GM12878 (cell line): Measurements from ENCODE around the gene PDE9A. TPM values are rescaled to one million over a fixed set of nuclear protein-coding genes. Genes with fewer than 3 reads are reported as not detected.

ENCODE experiments used
- ATF3 ChIP-seq: IDR thresholded peaks from 2 replicates; pipeline ENCODE4 v1.6.1; 2011; ENCODE audit warnings: low read depth, mild to moderate bottlenecking, low read length, moderate library complexity, borderline replicate concordance; ENCODE audit errors: extremely low read depth
- BHLHE40 ChIP-seq, 2 experiments: fragments of 450-650 bp in 1 of 2; IDR thresholded peaks; 2 replicates each; pipeline ENCODE4 v1.6.1; 2011 to 2017; ENCODE audit warnings: low read depth in 2 of 2, borderline replicate concordance in 1 of 2, improper control_type of control experiment in 1 of 2, low read length in 1 of 2, mild to moderate bottlenecking in 1 of 2
- CEBPB ChIP-seq, 2 experiments: fragments of 150-350 bp in 1 of 2; IDR thresholded peaks; 2 replicates each; pipeline ENCODE4 v1.6.1; 2012 to 2014; ENCODE audit warnings: low read depth in 2 of 2, low read length in 2 of 2, borderline replicate concordance in 1 of 2, inconsistent platforms in 1 of 2
- ESRRA ChIP-seq: IDR thresholded peaks from 2 replicates; pipeline ENCODE4 v1.6.1; 2012; ENCODE audit warnings: mild to moderate bottlenecking, low read length, improper control_type of control experiment
- HDGF ChIP-seq: fragments of 450-650 bp; IDR thresholded peaks from 2 replicates; pipeline ENCODE4 v1.6.1; 2016; ENCODE audit warnings: antibody characterized with exemption
- PRDM15 ChIP-seq: fragments of 450-650 bp; formaldehyde crosslinking; IDR thresholded peaks from 2 replicates; pipeline ENCODE4 v1.4.0; 2020; ENCODE audit warnings: mild to moderate bottlenecking, moderate library complexity
- SMAD5 ChIP-seq: IDR thresholded peaks from 2 replicates; pipeline ENCODE4 v1.6.1; 2016; ENCODE audit warnings: antibody characterized with exemption, low read depth
- SMC3 ChIP-seq: IDR thresholded peaks from 2 replicates; pipeline ENCODE4 v1.6.1; 2011; ENCODE audit warnings: low read length, improper control_type of control experiment, borderline replicate concordance
- ZBTB33 ChIP-seq: fragments of 450-650 bp; IDR thresholded peaks from 2 replicates; pipeline ENCODE4 v1.6.1; 2017; ENCODE audit warnings: mild to moderate bottlenecking
- ZBTB40 ChIP-seq: fragments of 450-650 bp; IDR thresholded peaks from 2 replicates; pipeline ENCODE4 v1.6.1; 2016; ENCODE audit warnings: mild to moderate bottlenecking, moderate library complexity, borderline replicate concordance
- ZSCAN29 ChIP-seq: fragments of 450-650 bp; IDR thresholded peaks from 2 replicates; pipeline ENCODE4 v1.6.1; 2017; ENCODE audit warnings: mild to moderate bottlenecking, moderate library complexity
- polyA plus RNA-seq, 11 experiments: library from polyadenylated mRNA; depleted of rRNA in 4 of 11; unstranded in 6 of 11; stranded (reverse) in 5 of 11; fragments of >200 nt; fragmentation: Nextera tagmentation in 4 of 11; fragmentation: Illumina TruSeq in 1 of 11; extraction: Ambion mirVana in 4 of 11; extraction: Trizol in 1 of 11; gene quantifications; 1 replicate in 1 of 11; 2 replicates in 10 of 11; pipeline versions ENCODE4 v1.2.1 to v1.2.3, GENCODE V29; 2011 to 2016; ENCODE audit warnings: inconsistent platforms in 2 of 11, missing spikeins in 2 of 11, low read depth in 1 of 11
- total RNA-seq, 4 experiments: library from RNA; depleted of rRNA in 3 of 4; stranded (reverse); fragments of >200 nt in 3 of 4; fragmentation: Illumina TruSeq in 1 of 4; extraction: Trizol in 1 of 4; gene quantifications; 2 replicates each; pipeline versions ENCODE4 v1.2.1 to v1.2.3, GENCODE V29; 2013 to 2021

Gene PDE9A
- total and polyA plus RNA-seq, 10 of the 15 experiments (the other 5 are each of a cell fraction or from before 2014, with no cell fraction given), result 0.08 to 0.45 (median 0.20) TPM; not detected in 1

- no peak for TF ChIP-seq PRDM15 (CRISPR knock-in tag)
- no peak for TF ChIP-seq ESRRA
- TF ChIP-seq CEBPB (IDR thresholded peaks at IDR 0.05; ENCODE audit: borderline replicate concordance in 1 of 2, low read depth in 2 of 2, low read length in 2 of 2), result no peak
- TF ChIP-seq SMAD5, result no peak
- no peak for TF ChIP-seq BHLHE40 (IDR thresholded peaks at IDR 0.05; ENCODE audit: borderline replicate concordance in 1 of 2, low read depth in 2 of 2, low read length in 1 of 2)
- TF ChIP-seq ZSCAN29, result no peak
- no peak for TF ChIP-seq HDGF
- TF ChIP-seq ATF3, result no peak
- TF ChIP-seq ZBTB33, result no peak
- TF ChIP-seq ZBTB40, result no peak
- TF ChIP-seq SMC3, result no peak
These were observed 101.0 kb downstream of the PDE9A start (continued) for GRCh38 chr21:42754270-42754933.
